ENCODE results near the gene PLCL1.
A peak's percentile ranks its signal among the peaks of the same experiment; 100 is the strongest.

PLCL1 gene

DNA sequence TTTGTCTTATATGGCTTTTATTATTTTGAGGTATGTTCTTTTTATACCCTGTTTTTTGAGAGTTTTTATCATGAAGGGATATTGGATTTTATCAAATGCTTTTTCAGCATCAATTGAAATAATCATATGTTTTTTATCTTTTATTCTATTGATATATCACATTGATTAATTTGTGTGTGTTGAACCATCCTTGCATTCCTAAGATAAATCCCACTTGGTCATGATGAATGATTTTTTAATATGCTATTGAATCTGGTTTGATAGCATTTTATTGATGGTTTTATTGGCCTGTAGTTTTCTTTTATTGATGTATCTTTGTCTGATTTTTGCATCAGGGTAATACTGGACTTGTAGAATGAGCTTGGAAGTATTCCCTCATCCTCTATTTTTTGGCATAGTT is 160.3 kb downstream of the PLCL1 start:
- no peak for DNase-seq

DNA sequence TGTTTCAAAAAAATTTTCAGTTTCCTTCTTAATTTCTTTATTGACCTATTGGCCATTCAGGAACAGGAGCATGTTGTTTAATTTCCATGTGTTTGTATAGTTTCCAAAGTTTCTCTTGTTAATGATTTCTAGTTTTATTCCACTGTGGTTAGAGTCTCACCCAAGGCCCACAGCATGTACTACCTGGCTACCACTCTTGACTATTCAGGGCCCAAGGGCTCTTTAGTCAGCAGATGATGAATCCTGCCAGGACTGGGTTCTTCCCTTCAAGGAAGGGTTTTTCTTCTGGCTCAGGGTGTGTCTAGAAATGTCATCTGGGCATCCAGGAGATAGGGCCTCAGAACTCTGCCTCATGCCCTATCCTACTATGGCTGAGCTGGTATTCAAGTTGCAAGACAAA is 161.4 kb downstream of the PLCL1 start:
- DNase-seq = no peak

DNA sequence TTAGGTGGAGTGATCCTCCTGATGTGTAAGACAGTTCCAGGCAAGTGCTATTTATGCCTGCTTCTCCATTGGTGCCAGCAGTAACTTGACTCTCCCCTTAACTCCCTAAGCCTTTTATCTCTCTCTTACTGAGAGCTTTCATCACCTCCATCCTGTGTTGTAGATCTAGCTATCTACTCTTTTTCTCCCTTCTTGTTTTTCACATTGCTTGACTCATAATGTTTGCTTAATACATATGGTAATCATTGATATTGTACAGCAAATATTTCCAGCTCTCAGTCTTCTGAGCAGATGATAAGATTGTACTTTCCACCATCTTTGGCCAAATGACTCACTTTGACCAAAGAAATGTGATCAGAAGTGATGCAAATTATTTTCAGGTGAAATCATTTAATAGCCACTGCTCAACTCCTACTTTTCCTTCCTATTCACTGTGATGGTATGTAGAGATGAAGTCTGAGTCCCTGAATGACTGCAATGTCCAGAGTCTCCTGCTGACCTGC is 165.0 kb downstream of the PLCL1 start:
- peak; percentile 4 for DNase-seq

DNA sequence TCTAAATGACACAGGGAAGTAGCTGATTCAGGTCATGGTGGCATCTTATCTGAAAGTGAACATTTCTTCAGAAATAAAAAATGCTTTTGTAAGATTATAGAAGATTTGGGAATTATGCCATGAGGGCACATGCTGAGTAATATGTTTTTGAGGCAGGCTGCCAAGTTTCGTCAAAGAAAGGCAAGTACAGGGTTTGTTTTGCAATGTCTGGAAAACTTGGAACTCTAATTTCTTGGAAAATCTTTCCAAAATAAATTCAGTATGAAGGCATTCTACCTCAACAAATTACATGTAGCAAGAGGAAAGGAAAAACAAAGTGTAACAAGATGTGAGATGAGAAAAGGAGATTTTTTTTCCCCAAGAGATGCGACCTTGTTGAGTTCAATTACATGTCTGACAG is 167.7 kb downstream of the PLCL1 start:
- peak; percentile 69 for DNase-seq

DNA sequence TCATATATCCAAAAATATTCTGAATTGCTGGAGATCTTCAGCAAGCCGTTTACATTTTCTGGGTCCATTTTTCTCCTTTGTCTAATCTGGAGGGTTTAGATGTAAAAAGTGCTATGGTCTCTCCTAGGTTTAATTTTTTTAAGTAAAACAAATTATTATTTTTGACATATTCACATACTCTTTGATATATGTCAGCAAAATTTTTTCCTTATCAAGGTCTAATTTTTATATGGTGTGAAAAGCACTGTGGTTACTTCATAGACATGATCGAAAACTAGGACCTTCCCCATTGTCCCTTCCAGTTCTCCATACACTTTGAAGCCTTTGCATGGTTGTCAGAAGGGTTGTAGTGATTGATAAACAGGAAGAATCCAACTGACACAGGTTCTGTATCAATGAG is 168.2 kb downstream of the PLCL1 start:
- no peak for DNase-seq

DNA sequence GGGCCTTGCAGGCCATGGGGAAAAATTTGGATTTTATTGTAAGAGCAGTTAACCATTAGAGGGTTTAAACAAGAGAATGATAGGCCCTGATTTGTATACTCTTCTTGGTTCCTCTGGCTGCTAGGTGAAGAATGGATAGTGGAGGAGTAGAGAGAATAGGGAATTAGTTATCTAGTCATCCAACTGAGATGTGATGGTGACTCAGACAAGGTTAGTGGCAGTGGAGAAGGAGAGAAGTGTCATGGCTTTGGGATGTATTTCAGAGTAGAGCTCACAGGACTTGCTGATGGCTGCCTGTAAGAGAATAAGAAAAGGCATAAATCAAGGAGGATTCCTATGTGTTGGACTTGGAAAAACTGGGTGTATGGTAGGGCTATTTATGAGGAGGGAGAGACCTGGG is 169.4 kb downstream of the PLCL1 start:
- DNase-seq = no peak

DNA sequence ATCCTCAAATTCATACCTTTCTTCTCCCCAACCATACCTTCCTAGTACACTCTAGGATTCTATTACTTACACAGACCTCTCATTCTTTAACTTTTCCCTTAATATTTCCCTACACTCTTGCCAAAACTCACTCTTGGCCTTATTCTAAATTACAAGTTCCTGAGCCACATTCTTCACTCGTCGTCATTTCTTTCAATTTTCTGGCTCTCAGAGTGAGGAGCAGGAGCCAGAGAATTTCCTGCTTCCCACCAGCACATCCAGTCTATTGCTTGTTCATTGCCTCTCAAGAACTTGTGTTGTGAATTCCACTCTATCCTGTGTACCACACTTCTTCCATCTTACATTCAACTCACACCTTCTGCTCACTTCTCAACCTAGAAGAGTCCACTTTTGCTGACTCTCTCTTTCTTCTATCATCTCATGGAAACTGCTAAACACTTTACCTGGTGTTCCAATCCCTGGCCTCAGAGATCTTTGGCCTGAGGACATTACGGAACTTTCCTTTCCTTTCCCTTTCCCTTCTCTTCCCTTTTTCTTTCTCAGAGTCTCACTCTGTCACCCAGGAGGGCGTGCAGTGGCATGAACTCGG is 171.6 kb downstream of the PLCL1 start:
- DNase-seq = no peak

DNA sequence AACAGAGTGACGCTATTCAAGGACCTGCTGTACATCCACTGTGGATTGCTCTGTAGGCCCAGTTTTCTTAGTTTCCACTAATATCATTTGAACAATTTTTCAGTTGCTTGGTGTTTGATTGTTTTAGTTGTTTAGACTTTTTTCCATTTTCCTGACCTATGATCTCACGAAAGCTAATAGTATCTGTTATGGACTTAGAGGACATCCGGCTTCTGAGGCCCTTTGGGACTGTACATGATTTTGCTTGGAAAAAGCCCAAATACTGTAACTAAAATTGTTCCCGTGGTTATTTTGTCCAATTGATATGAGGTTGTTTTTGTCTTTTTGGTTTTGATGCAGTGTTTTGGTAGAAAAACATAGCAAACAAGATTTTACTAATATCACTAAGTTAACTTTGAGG is 174.6 kb downstream of the PLCL1 start:
- DNase-seq = no peak

DNA sequence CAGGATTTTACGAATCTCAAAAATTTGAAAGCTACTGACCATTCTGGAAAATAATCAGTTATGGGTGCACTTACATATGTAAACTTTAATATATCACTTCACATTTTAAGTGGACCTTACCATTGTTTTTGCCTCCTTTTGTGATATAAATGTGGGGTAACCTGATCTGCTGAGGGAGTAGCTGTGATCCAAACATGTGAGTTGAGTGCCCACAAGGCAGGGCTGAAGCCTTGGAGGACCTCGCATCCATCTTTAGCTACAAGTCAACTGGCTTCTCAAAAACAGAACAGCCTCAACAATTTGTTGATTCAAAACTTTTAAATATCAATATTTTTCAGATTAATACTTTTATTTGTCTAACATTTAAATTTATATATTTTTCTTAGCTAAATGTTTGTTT is 178.2 kb downstream of the PLCL1 start:
- DNase-seq = no peak

DNA sequence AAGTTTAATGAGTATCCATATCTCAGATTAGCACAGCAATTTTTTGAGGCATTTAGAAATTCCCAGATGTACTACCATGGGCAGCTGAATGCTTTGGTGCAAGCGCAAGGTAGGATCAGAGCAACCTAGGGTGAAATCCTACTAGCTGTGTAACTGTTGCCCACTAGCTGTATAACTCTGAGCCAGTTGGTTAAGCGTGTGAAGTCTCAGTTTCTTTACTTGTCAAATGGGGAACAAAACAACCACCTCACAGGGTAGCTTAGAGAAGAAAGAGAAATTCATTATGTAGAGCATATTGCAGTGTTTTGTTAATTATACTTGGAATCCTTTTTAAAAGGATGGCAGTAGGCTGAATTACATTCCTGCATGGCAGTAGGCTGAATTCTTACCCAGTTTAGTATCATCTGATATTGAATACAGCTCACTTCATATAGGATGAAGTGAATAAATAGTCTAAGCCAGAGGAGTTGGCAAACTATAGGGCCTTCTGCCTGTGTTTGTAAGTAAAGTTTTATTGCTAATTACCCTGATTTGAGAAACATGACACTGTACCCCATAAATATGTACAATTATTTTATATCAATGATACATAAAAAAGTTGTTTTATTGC is 180.7 kb downstream of the PLCL1 start:
- DNase-seq = no peak

DNA sequence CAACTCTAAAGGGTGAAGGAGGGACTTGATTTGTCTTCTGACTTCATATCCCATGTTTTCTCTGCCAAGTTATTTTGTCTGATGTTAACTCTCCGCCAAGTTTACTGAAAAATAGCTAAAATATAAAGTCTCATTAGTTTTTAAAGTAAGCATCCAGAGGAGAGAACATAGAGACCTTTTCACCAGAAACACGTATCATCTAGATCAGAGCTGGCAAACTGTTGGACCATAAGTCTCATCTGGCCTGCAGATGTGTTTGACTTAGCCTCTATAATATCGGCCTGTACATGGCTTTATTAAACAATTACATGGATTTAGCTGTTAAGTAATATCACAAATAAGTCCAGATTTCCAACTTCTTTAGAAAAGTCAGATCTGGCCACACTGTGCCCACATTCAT is 182.6 kb downstream of the PLCL1 start:
- no peak for DNase-seq

DNA sequence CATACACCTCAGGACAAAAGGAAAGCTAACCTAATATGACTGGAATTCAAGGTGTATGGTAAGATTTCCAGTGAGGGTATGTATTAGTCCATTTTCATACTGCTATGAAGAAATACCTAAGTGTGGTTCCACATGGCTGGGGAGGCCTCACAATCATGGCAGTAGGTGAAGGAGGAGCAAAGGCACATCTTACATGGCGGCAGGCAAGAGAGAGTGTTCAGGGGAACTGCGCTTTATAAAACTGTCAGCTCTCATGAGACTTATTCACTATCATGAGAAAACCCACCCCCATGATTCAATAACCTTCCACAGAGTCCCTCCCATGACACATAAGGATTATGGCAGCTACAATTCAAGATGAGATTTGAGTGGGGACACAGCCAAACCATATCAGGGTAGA is 186.0 kb downstream of the PLCL1 start:
- DNase-seq = no peak

DNA sequence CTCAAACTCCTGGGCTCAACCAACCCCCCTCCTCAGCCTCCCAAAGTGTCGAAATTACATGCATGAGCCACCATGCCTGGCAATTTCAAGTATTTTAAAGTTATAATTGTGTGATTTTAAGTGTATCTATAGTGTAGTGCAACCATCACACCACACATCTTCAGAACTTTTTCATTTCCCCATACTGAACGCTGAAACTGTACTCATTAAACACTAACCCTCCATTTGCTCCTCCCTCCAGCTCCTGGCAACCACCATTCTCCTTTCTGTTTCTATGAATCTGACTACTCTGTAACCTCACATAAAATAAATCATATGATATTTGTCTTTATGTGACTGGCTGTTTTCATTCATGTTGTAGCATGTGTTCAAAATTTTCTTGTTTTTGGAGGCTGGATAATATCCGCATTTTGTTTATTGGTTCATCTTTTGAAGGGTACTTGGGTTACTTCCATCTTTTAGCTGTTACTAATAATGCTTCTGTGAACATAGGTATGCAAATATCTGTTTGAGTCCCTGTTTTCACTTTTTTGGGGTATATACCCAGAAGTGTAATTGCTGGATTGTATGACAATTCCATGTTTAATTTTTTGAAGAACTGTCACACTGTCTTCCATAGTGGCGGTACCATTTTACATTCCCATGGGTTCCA is 188.2 kb downstream of the PLCL1 start:
- DNase-seq = no peak

DNA sequence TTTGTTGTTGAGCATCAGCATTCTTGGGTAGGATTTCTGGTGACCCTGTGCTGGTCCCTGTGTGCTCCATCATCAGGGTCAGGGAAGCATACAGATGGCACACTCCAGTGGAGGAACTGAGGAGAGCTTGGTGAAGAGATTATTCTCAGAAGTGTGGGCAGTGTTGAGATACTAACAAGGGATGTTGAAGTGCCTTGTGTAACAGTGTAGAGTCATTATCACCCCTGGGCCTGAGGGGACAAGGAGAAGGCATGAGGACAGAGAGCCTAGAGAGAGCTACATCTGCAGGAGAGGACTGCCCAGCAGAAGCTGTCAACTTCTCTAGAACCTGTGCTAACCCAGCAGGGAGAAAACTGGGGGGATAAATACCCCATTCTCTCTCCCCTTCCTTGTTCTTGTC is 189.0 kb downstream of the PLCL1 start:
- DNase-seq = no peak

DNA sequence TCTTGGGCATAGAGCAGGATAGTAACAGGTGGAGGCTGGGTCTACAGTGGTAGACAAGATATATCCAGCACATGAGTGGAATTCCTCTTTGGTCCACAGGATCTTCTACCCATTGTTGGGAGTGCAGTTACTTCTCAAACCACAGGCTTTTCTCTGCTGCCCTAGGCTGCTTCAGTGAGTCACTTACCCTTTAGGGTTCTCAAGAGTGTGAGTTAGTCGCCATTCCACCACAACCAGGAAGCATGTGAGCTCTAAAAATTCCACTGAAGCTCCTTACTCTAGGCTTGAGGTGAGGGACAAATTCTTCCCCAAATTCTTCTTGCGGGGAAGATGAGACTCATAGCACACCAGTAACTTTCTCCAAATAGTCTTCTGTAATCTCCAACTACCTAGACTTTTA is 189.4 kb downstream of the PLCL1 start:
- no peak for DNase-seq

DNA sequence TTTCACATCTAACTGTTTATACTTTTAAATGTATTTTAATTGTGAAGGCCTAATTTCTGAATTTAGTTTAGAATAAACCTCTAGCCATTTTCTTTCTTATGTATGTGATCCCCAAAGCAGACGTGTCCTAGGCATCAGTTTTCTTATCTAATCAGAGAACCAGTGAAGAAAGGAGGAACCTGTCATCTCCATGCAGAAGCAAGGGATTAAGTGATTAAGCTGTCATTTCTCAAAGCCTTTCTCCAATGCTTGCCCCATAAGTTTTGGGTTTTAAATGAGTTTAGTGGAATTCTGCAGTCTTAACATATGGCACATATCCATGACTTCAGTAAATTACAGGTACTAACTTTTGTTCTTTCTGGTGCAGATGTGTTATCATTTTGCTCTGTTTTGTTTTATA is 190.4 kb downstream of the PLCL1 start:
- no peak for DNase-seq

DNA sequence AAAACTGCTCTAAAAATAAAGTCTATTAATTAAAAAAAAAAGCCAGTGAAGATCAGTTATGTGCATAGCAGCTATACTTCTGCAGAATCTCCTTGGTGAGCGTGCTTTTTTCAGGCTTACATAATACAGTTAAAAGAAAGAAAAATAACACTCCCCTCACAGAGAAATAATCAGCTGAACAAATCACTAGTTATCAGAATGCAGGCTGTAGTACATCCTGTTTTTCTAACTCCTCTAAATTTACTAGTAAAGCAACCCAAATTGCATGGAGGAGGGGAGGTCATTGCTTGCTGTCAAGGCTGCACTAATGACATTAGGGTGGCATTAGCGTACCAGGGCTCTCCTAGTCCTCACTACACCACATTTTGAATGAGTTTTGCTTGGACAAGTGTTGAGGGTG is 192.2 kb downstream of the PLCL1 start:
- DNase-seq = peak; percentile 3

DNA sequence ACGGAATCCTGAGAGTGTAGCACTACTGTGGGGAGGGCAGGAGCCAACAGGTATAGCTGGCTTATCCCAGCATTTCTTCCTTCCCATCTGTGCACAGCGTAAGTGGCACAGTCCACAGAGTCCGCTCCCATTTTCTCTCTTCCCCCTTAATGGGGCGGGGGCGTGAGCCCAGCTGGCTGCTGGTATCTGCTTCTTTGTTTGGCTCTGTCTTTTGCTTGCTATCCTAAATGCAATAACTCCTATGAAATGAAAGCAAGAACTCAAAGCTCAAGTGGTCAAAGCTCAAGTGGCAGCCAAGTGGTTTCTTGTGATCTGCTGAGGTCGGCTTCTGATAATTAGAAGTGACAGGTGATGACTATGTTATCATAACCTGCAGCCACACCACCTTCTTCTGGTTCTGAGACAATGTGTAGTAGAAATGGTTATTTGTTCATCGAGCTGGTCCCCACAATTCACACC is 192.7 kb downstream of the PLCL1 start:
- DNase-seq = no peak

DNA sequence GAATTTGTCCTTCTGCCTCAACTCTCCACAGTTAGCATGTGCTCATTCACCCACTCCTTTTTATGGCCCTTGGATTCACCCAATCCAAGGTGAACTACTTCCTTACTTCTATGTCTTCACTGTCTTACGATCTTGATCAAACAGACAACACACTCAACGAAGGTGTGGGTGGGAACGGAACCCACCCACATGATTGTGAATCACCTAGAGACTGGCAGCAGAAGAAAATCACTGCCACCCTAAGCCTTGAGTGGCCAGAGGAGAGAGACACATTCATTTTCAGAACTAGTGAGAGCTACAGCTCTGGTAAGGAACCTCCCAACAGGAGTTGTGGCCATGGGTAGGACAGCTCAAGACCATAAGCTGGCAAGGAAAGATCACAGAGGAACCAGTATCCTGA is 194.3 kb downstream of the PLCL1 start:
- no peak for DNase-seq

DNA sequence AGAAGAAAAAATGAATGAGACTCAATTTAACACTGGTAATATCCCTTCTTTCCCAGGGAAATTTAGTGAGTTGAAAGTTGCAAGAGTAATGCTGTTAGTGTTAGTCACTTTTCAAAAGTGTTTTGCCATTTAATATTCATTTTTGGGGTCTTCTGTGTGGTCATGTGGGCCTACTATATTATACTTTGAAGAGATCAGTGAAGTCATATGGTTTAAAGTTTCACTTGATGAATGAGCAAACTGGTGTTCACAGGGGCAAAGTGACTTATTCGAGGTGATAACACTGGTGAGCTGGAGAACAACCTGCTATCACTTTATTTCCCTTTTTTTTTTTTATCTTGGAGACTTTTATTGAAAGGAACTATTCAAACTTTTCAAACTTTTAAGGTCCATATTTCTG is 196.0 kb downstream of the PLCL1 start:
- DNase-seq = no peak

DNA sequence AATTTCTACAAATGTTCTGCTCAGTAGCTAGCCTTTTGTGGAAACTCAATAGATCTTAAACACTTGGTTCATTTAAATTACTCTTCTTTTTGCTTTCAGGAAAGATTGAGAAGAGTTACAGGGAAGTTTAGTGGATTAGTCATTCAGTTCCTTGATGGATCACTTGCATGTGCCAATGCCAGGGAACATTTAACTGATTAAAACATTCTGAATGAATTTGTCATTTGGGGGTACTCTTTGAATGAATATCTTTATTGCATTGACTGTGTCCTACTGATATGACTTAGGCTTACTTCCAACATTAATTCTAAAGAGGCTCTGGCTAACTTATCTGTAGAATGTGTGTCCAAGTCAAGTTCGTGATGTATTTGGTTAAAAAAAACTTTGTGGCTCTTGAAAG is 199.8 kb downstream of the PLCL1 start:
- no peak for DNase-seq

DNA sequence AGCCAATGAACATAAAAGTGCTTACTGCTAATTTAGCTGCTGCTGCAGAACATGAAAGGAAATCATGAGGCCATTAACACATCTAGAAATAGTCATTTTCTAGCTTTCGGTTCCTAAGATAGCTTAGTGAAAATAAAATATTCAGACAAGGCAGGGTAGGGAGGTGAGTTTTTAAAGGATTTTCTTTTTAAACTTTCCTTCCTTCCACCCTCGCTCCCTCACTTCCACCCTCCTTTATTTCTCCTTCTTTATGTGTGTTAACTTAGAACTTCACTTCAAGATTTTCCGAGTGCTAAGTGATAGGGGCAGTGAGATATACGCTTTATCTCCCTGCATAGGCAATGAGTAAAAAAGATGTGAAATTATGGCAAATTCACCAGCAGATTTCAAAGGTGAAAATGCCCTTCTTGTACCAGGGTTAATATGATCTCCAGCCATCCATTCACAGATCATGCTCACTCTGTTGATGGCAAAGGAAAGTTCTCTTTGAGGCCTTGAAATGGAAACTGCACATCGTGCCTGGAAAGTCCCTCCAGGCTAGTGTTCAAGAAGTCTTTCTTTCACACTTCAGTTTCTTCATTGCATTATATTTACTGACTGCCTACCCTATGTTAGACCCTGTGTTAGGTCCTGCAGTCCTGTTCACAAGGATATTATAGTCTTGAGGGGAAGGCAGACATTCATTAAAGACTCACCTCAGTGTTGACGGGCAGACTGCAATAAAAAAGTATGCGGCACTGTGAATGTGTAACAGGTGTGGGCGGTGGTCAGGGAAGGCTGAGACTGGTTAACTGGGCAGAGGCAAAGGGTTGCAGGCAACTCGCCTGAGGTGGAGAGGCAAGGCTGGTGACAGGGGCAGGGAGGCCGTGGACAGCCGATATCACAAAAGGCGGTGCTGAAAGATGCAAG is 200.8 kb downstream of the PLCL1 start:
- DNase-seq = no peak

DNA sequence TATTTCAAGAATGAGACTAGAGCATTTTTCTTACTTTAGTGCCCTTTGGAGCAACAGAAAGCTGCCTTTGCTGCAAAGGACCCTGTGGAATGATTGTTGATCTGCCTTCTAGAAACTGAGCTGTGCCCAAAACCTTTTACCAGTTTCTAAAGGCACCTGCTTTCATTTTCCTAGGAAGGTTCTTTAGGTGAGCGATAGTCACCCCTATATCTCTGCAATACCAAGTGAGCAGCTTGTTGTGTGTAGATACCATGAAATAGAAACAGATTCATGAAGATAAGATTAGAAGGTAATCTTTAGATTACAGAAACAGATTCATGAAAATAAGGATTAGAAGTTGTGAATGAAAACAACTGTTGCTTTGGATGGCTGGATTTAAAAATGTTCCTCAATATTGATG is 202.3 kb downstream of the PLCL1 start:
- no peak for DNase-seq

DNA sequence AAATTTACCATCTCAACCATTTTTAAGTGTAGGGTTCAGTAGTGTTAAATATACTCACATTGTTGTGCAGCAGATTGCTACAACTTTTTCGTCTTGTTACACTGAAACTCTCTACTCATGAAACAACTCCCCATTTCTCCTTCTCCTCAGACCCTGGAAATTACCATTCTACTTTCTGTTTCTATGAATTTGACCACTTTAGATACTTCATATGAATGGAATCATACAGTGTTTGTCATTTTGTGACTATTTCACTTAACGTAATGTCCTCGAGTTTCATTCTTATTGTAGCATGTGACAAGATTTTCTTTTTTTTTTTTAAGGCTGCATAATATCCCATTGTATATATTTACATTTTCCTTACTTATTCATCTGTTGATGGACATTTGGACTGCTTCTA is 203.8 kb downstream of the PLCL1 start:
- DNase-seq = no peak
